ENCODE measurements around the gene AHCTF1. TPM values are rescaled to one million over a fixed set of nuclear protein-coding genes. Genes with fewer than 3 reads are reported as not detected.

The AHCTF1 gene
- total RNA-seq, 1 donor from 2014 or later, result 38.7 TPM

GRCh38 chr1:246794828-246795671 is 136.7 kb downstream of the AHCTF1 start:
- Mint-ChIP-seq H3K27me3 (ENCODE audit: low read depth) (peaks cover 2% of the 10 kb centered on the region), H3K27ac (no peak overlapping the region), H3K4me1 (peaks cover 19% of the 10 kb centered on the region), H3K9me3 (no peaks in the 10 kb centered on the region), H3K36me3 (no peaks in the 10 kb centered on the region), H3K4me3 (no peak overlapping the region)
- no peak for TF ChIP-seq CTCF (IDR thresholded peaks at IDR 0.05; ENCODE audit: unreplicated experiment)
- DNase-seq (ENCODE audit: low spot score in 2 of 2, unreplicated experiment in 2 of 2), result no peak

- Mint-ChIP-seq H3K4me3 (no peak overlapping the region), H3K4me1 (peaks cover 23% of the 10 kb centered on the region), H3K36me3 (no peaks in the 10 kb centered on the region), H3K9me3 (no peaks in the 10 kb centered on the region), H3K27me3 (ENCODE audit: low read depth) (peaks cover 2% of the 10 kb centered on the region), H3K27ac (no peak overlapping the region)
- TF ChIP-seq CTCF (IDR thresholded peaks at IDR 0.05; ENCODE audit: unreplicated experiment), result no peak
- DNase-seq (ENCODE audit: low spot score in 2 of 2, unreplicated experiment in 2 of 2), result no peak
These were observed 137.5 kb downstream of the AHCTF1 start for GRCh38 chr1:246794048-246794827.

GRCh38 chr1:246793356-246793896 is 138.3 kb downstream of the AHCTF1 start:
- Mint-ChIP-seq H3K4me3 (no peak overlapping the region), H3K27ac (no peak overlapping the region), H3K4me1 (peaks cover 23% of the 10 kb centered on the region), H3K36me3 (no peaks in the 10 kb centered on the region), H3K27me3 (ENCODE audit: low read depth) (peaks cover 2% of the 10 kb centered on the region), H3K9me3 (no peaks in the 10 kb centered on the region)
- DNase-seq (ENCODE audit: low spot score in 2 of 2, unreplicated experiment in 2 of 2), result no peak
- TF ChIP-seq CTCF (IDR thresholded peaks at IDR 0.05; ENCODE audit: unreplicated experiment), result no peak

- peaks cover 2% of the 10 kb centered on the region for H3K27me3 Mint-ChIP-seq (ENCODE audit: low read depth)
- H3K4me3 Mint-ChIP-seq, result no peak overlapping the region
- no peak for TF ChIP-seq CTCF (IDR thresholded peaks at IDR 0.05; ENCODE audit: unreplicated experiment)
- peaks cover 23% of the 10 kb centered on the region for H3K4me1 Mint-ChIP-seq
- DNase-seq (ENCODE audit: low spot score in 2 of 2, unreplicated experiment in 2 of 2), result no peak
- no peaks in the 10 kb centered on the region for H3K36me3 Mint-ChIP-seq
- no peaks in the 10 kb centered on the region for H3K9me3 Mint-ChIP-seq
- no peak overlapping the region for H3K27ac Mint-ChIP-seq
These were observed 139.1 kb downstream of the AHCTF1 start for GRCh38 chr1:246792603-246793002.

GRCh38 chr1:246791303-246791918 is 140.3 kb downstream of the AHCTF1 start:
- Mint-ChIP-seq H3K27ac (no peak overlapping the region), H3K27me3 (ENCODE audit: low read depth) (peaks cover 2% of the 10 kb centered on the region), H3K4me1 (peaks cover 23% of the 10 kb centered on the region), H3K4me3 (no peak overlapping the region), H3K9me3 (no peaks in the 10 kb centered on the region), H3K36me3 (no peaks in the 10 kb centered on the region)
- DNase-seq (ENCODE audit: low spot score in 2 of 2, unreplicated experiment in 2 of 2), result no peak
- TF ChIP-seq CTCF (IDR thresholded peaks at IDR 0.05; ENCODE audit: unreplicated experiment), result no peak

All from mesothelial cell of epicardium (in vitro differentiated cells).